Motor neuron (in vitro differentiated cells): ENCODE results near the gene IGSF23. TPM values are rescaled to one million over a fixed set of nuclear protein-coding genes. Genes with fewer than 3 reads are reported as not detected.
A peak's percentile ranks its signal among the peaks of the same experiment; 100 is the strongest.

Experiments
- ATAC-seq, 8 experiments: fragments of 200-7000 bp; cut with Tn5 transposase; replicated peaks in 6 of 8; 2 replicates each; pipeline ENCODE4 v1.8.0; 2021; ENCODE audit warnings: mild to moderate bottlenecking in 8 of 8, moderate library complexity in 8 of 8
- H3K27ac ChIP-seq, 2 donors: fragments of 250-450 bp; sonication (Bioruptor Pico); 2 replicates each; pipeline ENCODE4 v1.9.0; 2021; ENCODE audit warnings: antibody characterized with exemption in 2 of 2, mild to moderate bottlenecking in 2 of 2, moderate library complexity in 1 of 2
- H3K4me1 ChIP-seq, 2 donors: fragments of 250-450 bp; sonication (Bioruptor Pico); replicated peaks in 1 of 2; 2 replicates each; pipeline ENCODE4 v1.6.1; 2021; ENCODE audit warnings: antibody characterized with exemption in 2 of 2, mild to moderate bottlenecking in 2 of 2, moderate library complexity in 1 of 2
- H3K4me3 ChIP-seq, 5 donors: fragments of 250-450 bp; sonication (Bioruptor Pico); 2 replicates each; pipeline ENCODE4 v1.9.0; 2021; ENCODE audit warnings: antibody characterized with exemption in 5 of 5, mild to moderate bottlenecking in 5 of 5, moderate library complexity in 4 of 5
- WGBS, 10 experiments: fragments of 450-650 bp; shearing (Covaris generic); methylation state at CpG; one replicate each; pipeline ENCODE4 v1.0.0; 2022; 5-methylcytosine and 5-hydroxymethylcytosine counted together
- in situ Hi-C, 9 experiments: fragments of 400-800 bp; cut with MboI; loops; one replicate each; pipeline ENCODE4 v1.15.0; 2021; ENCODE audit warnings: low sequenced_read_pairs in 9 of 9, low pct_unique_long_range_greater_than_20kb in 2 of 9; ENCODE audit not compliant: unreplicated experiment in 9 of 9
- total RNA-seq, 8 experiments: library from RNA; unstranded; fragments of 300-600 nt; gene quantifications; 2 replicates each; pipeline versions ENCODE4 v1.2.3 to v1.2.4, GENCODE V29; 2022

Gene IGSF23
- total RNA-seq = 1 to 10 TPM in 1 of 8 experiments, under 1 TPM in 1, not detected in 6; 0.72 to 2.2 TPM

- Histone ChIP-seq H3K27ac (no peak within 1 kb of the TSS), H3K4me3 (no peak within 1 kb of the TSS), H3K4me1 (no peaks in the 10 kb centered on the region)
- WGBS, 10 experiments = 33 to 90% (median 82%) methylated on average over 1 to 17 of the region's 25 CpGs; no CpG with 5 or more reads in 1 of the 10 experiments
- no peak for ATAC-seq
- in situ Hi-C loops = no loop called here
Measured at GRCh38 chr19:44613295-44614178, at the start of gene IGSF23. Gene IGSF23, plus strand, starts transcription at chr19:44613563. Its CDS starts 83 bp downstream, at chr19:44613646.

- in situ Hi-C loops = loop anchor here in 2 of 9 experiments (25.0 kb wide), 2 partner anchors 220 to 270 kb away; partner anchors contain the start of genes CBLC (in 1 of the 2) and NECTIN2 (in 1 of the 2)
- WGBS, 10 experiments = 20 to 100% (median 48%) methylated on average over 1 to 5 of the region's 5 CpGs
Measured at GRCh38 chr19:44566984-44567383, 46.4 kb upstream of the IGSF23 start.

GRCh38 chr19:44567745-44568144 lies 45.6 kb upstream of the IGSF23 start:
- no peaks in the 10 kb centered on the region for H3K4me1 ChIP-seq
- ATAC-seq = peak in 3 of 8 experiments; percentile 70 to 89 (median 71)
- H3K27ac ChIP-seq = no peak overlapping the region
- no peak overlapping the region for H3K4me3 ChIP-seq
- in situ Hi-C loops = loop anchor here in 2 of 9 experiments (25.0 kb wide), 2 partner anchors 220 to 270 kb away; partner anchors contain the start of genes CBLC (in 1 of the 2) and NECTIN2 (in 1 of the 2)
- 0 to 90% (median 50%) methylated on average over 1 to 2 of the region's 2 CpGs for WGBS, 10 experiments

More at GRCh38 chr19:44566984-44567383, 46.4 kb upstream of the IGSF23 start:
- Histone ChIP-seq H3K4me1 (no peaks in the 10 kb centered on the region), H3K4me3 (no peak overlapping the region), H3K27ac (no peak overlapping the region)
- peak in 1 of 8 experiments; percentile 31 for ATAC-seq

GRCh38 chr19:44570603-44570983 lies 42.8 kb upstream of the IGSF23 start:
- Histone ChIP-seq H3K4me1 (no peaks in the 10 kb centered on the region), H3K27ac (no peak overlapping the region), H3K4me3 (no peak overlapping the region)
- in situ Hi-C loops = loop anchor here in 2 of 9 experiments (5.0 to 25.0 kb wide), 4 partner anchors 84 to 267 kb away; partner anchors contain the start of genes CBLC (in 1 of the 2) and NECTIN2 (in 1 of the 2)
- ATAC-seq = no peak
- WGBS, 10 experiments = 0 to 80% (median 33%) methylated on average over 1 to 3 of the region's 3 CpGs; no CpG with 5 or more reads in 1 of the 10 experiments

- H3K4me1 ChIP-seq = no peaks in the 10 kb centered on the region
- in situ Hi-C loops = loop anchor here in 2 of 9 experiments (5.0 to 25.0 kb wide), 4 partner anchors 84 to 266 kb away; partner anchors contain the start of genes CBLC (in 1 of the 2) and NECTIN2 (in 1 of the 2)
- H3K27ac ChIP-seq = no peak overlapping the region
- no peak overlapping the region for H3K4me3 ChIP-seq
- 0 to 75% (median 32%) methylated on average over 1 to 13 of the region's 13 CpGs; no CpG with 5 or more reads in 1 of the 10 experiments for WGBS, 10 experiments
- ATAC-seq = peak in 4 of 8 experiments; percentile 23 to 89 (median 72)
Measured at GRCh38 chr19:44570984-44571684, 42.2 kb upstream of the IGSF23 start.

GRCh38 chr19:44571830-44572580 lies 41.4 kb upstream of the IGSF23 start:
- 0 to 100% (median 84%) methylated on average over 1 to 4 of the region's 5 CpGs; no CpG with 5 or more reads in 4 of the 10 experiments for WGBS, 10 experiments
- no peak for ATAC-seq
- H3K4me1 ChIP-seq = no peaks in the 10 kb centered on the region
- H3K27ac ChIP-seq = no peak overlapping the region
- H3K4me3 ChIP-seq = no peak overlapping the region
- in situ Hi-C loops = loop anchor here in 2 of 9 experiments (5.0 to 25.0 kb wide), 4 partner anchors 83 to 265 kb away; partner anchors contain the start of genes CBLC (in 1 of the 2) and NECTIN2 (in 1 of the 2)

- no peak for ATAC-seq
- in situ Hi-C loops = loop anchor here in 2 of 9 experiments (5.0 to 25.0 kb wide), 4 partner anchors 82 to 265 kb away; partner anchors contain the start of genes CBLC (in 1 of the 2) and NECTIN2 (in 1 of the 2)
- Histone ChIP-seq H3K27ac (no peak overlapping the region), H3K4me3 (no peak overlapping the region), H3K4me1 (no peaks in the 10 kb centered on the region)
- WGBS, 10 experiments = 0 to 100% (median 76%) methylated on average over 1 to 4 of the region's 4 CpGs; no CpG with 5 or more reads in 1 of the 10 experiments
Measured at GRCh38 chr19:44572581-44572900, 40.8 kb upstream of the IGSF23 start.

GRCh38 chr19:44573183-44573582 lies 40.2 kb upstream of the IGSF23 start:
- WGBS, 10 experiments = 50 to 100% (median 83%) methylated on average over 1 to 4 of the region's 4 CpGs; no CpG with 5 or more reads in 1 of the 10 experiments
- no peak for ATAC-seq
- in situ Hi-C loops = loop anchor here in 2 of 9 experiments (5.0 to 25.0 kb wide), 4 partner anchors 82 to 264 kb away; partner anchors contain the start of genes CBLC (in 1 of the 2) and NECTIN2 (in 1 of the 2)
- H3K27ac ChIP-seq = no peak overlapping the region
- no peaks in the 10 kb centered on the region for H3K4me1 ChIP-seq
- H3K4me3 ChIP-seq = no peak overlapping the region

GRCh38 chr19:44573627-44574026 lies 39.7 kb upstream of the IGSF23 start:
- Histone ChIP-seq H3K27ac (no peak overlapping the region), H3K4me3 (no peak overlapping the region), H3K4me1 (no peaks in the 10 kb centered on the region)
- in situ Hi-C loops = loop anchor here in 2 of 9 experiments (5.0 to 25.0 kb wide), 4 partner anchors 81 to 264 kb away; partner anchors contain the start of genes CBLC (in 1 of the 2) and NECTIN2 (in 1 of the 2)
- no peak for ATAC-seq
- WGBS, 10 experiments = 54 to 100% (median 70%) methylated on average over 1 to 4 of the region's 4 CpGs

GRCh38 chr19:44574186-44574950 lies 39.0 kb upstream of the IGSF23 start:
- Histone ChIP-seq H3K27ac (no peak overlapping the region), H3K4me3 (no peak overlapping the region), H3K4me1 (no peaks in the 10 kb centered on the region)
- no peak for ATAC-seq
- in situ Hi-C loops = loop anchor here in 2 of 9 experiments (5.0 to 25.0 kb wide), 4 partner anchors 80 to 263 kb away; partner anchors contain the start of genes CBLC (in 1 of the 2) and NECTIN2 (in 1 of the 2)
- 67 to 100% (median 90%) methylated on average over 1 to 6 of the region's 8 CpGs; no CpG with 5 or more reads in 1 of the 10 experiments for WGBS, 10 experiments

GRCh38 chr19:44575116-44575700 lies 38.2 kb upstream of the IGSF23 start:
- in situ Hi-C loops = loop anchor here in 1 of 9 experiments (10.0 kb wide), 1 partner anchor 80 kb away; no protein-coding TSS in a partner anchor
- no peak for ATAC-seq
- H3K27ac ChIP-seq = no peak overlapping the region
- 53 to 100% (median 85%) methylated on average over 1 to 9 of the region's 11 CpGs; no CpG with 5 or more reads in 3 of the 10 experiments for WGBS, 10 experiments
- no peaks in the 10 kb centered on the region for H3K4me1 ChIP-seq
- H3K4me3 ChIP-seq = no peak overlapping the region
